ENCODE measurements around the gene SCN2B. TPM values are rescaled to one million over a fixed set of nuclear protein-coding genes. Genes with fewer than 3 reads are reported as not detected.

The SCN2B gene
- total RNA-seq, 1 experiment from 2014 or later: 0.20 TPM

GRCh38 chr11:118112711-118113430, 63.6 kb downstream of the SCN2B start:
- ChIA-PET POLR2A (interaction anchor here (0.6 kb wide), 1 partner anchor 43 kb away, joined by 8 read pairs; no protein-coding TSS in a partner anchor), CTCF (no interaction called here)
- TF ChIP-seq ATF1 (CRISPR knock-in tag; IDR thresholded peaks at IDR 0.05): no peak
- TF ChIP-seq JAZF1 (CRISPR knock-in tag; IDR thresholded peaks at IDR 0.05): no peak
- TF ChIP-seq NFATC4 (CRISPR knock-in tag; IDR thresholded peaks at IDR 0.05): no peak
- no peak for TF ChIP-seq SP1 (CRISPR knock-in tag; conservative IDR thresholded peaks at IDR 0.05)
- TF ChIP-seq TCF7 (CRISPR knock-in tag; IDR thresholded peaks at IDR 0.05; ENCODE audit: low read depth): no peak
- no peak for TF ChIP-seq MLX (CRISPR knock-in tag; IDR thresholded peaks at IDR 0.05)
- no peak for ATAC-seq
- no peak overlapping the region for H3K4me3 Mint-ChIP-seq
- H3K4me1 Mint-ChIP-seq: peaks cover 14% of the 10 kb centered on the region
- no peaks in the 10 kb centered on the region; the same call in 1 of the 2 replicates for H3K27me3 Mint-ChIP-seq (ENCODE audit: low read depth)
- H3K9me3 Mint-ChIP-seq: no peaks in the 10 kb centered on the region
- no peaks in the 10 kb centered on the region for H3K36me3 Mint-ChIP-seq
- no peak overlapping the region for H3K27ac Mint-ChIP-seq
- no peak for DNase-seq (ENCODE audit: low spot score)

Other genes starting within 250 kb of the SCN2B start
- gene TMPRSS13, start 247.2 kb downstream of the SCN2B start, total RNA-seq (2021): 0.62 to 1.1 TPM (median 0.63 TPM) in 3 replicates
- 0.41 to 0.74 TPM (median 0.71 TPM) in 3 replicates for gene IL10RA, start 190.2 kb downstream of the SCN2B start, total RNA-seq (2021)
- 1.1 to 1.4 TPM (median 1.4 TPM) in 3 replicates for gene TMPRSS4, start 99.6 kb downstream of the SCN2B start, total RNA-seq (2021)
- not detected in 3 replicates for gene SMIM35, start 89.7 kb downstream of the SCN2B start, total RNA-seq (2021)
- 3.5 to 4.5 TPM (median 4.4 TPM) in 3 replicates for gene SCN4B, start 23.8 kb downstream of the SCN2B start, total RNA-seq (2021)
- 0.24 to 0.37 TPM in 2 of 3 replicates, not detected in the other for gene JAML, start 48.4 kb upstream of the SCN2B start, total RNA-seq (2021)
- gene MPZL3, start 75.7 kb upstream of the SCN2B start, total RNA-seq (2021): 1.6 to 2.1 TPM (median 2.0 TPM) in 3 replicates
- gene MPZL2, start 87.7 kb upstream of the SCN2B start, total RNA-seq (2021): 1.2 to 1.8 TPM (median 1.4 TPM) in 3 replicates
- gene CD3E, start 128.1 kb upstream of the SCN2B start, total RNA-seq (2021): 0.85 to 1.0 TPM (median 0.87 TPM) in 3 replicates
- gene CD3D, start 166.1 kb upstream of the SCN2B start, total RNA-seq (2021): 0.33 to 1.3 TPM (median 0.89 TPM) in 3 replicates
- 0.20 to 0.27 TPM (median 0.23 TPM) in 3 replicates for gene CD3G, start 167.7 kb upstream of the SCN2B start, total RNA-seq (2021)
- gene UBE4A, start 183.0 kb upstream of the SCN2B start, total RNA-seq (2021): 28.9 to 31.7 TPM (median 31.0 TPM) in 3 replicates
- 236 to 251 TPM (median 239 TPM) in 3 replicates for gene ATP5MG, start 225.0 kb upstream of the SCN2B start, total RNA-seq (2021)

All from WTC11 (cell line).